Transverse colon (tissue), 4 donors: ENCODE data around the gene ZNF362.

Experiments used
- CTCF ChIP-seq, 5 experiments: fragments of 200-600 bp in 3 of 5; fragments of 450-650 bp in 2 of 5; sonication (generic) in 3 of 5; IDR thresholded peaks; 1 replicate in 2 of 5; 2 replicates in 3 of 5; pipeline ENCODE4 v1.5.1; 2016 to 2017; ENCODE audit warnings: antibody characterized with exemption in 5 of 5, inconsistent platforms in 3 of 5, mild to moderate bottlenecking in 2 of 5, moderate library complexity in 1 of 5
- POLR2A ChIP-seq: fragments of 450-650 bp; IDR thresholded peaks from one replicate; pipeline ENCODE4 v1.6.1; 2016; ENCODE audit warnings: antibody characterized with exemption, mild to moderate bottlenecking, moderate library complexity
- POLR2AphosphoS5 ChIP-seq, 3 donors: sonication (generic); formaldehyde crosslinking; IDR thresholded peaks; one replicate each; pipeline ENCODE4 v1.6.1; 2016; ENCODE audit warnings: antibody characterized with exemption in 3 of 3

GRCh38 chr1:33254491-33254890 lies 1.8 kb upstream of the ZNF362 start:
- TF ChIP-seq POLR2AphosphoS5 (IDR thresholded peaks at IDR 0.05) (no peak), POLR2A (no peak), CTCF (IDR thresholded peaks at IDR 0.05) (no peak)
